Stimulated activated naive CD8-positive, alpha-beta T cell treated with anti-CD3 and anti-CD28 coated beads, Interleukin-15, Interleukin-2, amounts not matched to agents 100 ng/mL and 50 ng/mL, for 24 hours (primary cell): ENCODE data around the gene CD58.

ENCODE experiments used
- H3K27ac Mint-ChIP-seq: one replicate; pipeline ENCODE4 v1.8.0; 2021; ENCODE audit warnings: mild to moderate bottlenecking, mixed read lengths
- H3K27me3 Mint-ChIP-seq: one replicate; pipeline ENCODE4 v1.8.0; 2021; ENCODE audit warnings: mixed read lengths
- H3K36me3 Mint-ChIP-seq: one replicate; pipeline ENCODE4 v1.8.0; 2021; ENCODE audit warnings: low read depth, mixed read lengths
- H3K4me1 Mint-ChIP-seq: one replicate; pipeline ENCODE4 v1.8.0; 2021; ENCODE audit warnings: low read depth, mixed read lengths
- H3K4me3 Mint-ChIP-seq: one replicate; pipeline ENCODE4 v1.8.0; 2021; ENCODE audit warnings: mild to moderate bottlenecking, mixed read lengths
- H3K9me3 Mint-ChIP-seq: one replicate; pipeline ENCODE4 v1.8.0; 2021; ENCODE audit warnings: mixed read lengths

CD58 gene

DNA sequence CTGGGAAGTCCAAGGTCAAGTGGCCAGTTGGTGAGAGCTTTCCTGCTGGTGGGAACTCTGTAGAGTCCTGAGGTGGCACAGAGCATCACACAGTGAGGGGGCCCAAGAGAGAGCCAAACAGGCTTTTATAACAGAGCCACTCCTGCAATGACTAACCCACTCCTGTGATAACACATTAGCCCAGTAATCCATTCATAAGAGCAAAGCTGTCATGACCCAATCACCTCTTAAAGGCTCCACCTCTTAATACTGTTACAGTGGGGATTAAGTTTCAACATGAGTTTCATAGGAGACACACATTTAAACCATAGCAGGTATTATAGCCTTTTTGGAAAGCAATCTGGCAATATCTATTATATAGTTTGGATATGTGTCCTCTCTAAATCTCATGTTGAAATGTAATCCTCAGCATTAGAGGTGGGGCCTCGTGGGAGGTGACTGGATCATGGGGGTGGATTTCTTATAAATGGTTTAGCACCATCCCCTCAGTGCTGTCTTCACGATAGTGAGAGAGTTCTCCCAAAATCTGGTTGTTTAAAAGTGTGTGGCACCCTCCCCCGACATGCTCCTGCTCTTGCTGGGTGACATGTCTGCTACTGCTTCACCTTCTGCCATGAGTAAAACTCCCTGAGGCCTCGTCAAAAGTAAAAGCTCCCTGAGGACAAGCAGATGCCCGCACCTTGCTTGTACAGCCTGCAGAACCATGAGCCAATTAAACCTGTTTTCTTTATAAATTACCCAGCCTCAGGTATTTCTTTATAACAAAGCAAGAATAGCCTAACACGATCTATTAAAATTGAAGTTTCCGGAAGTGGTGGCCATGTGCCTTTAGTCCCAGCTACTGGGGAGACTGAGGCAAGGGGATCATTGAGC, 64.5 kb downstream of the CD58 start:
- Mint-ChIP-seq H3K36me3 (no peaks in the 10 kb centered on the region), H3K4me3 (no peak overlapping the region), H3K4me1 (peaks cover 76% of the 10 kb centered on the region), H3K27me3 (no peaks in the 10 kb centered on the region), H3K27ac (no peak overlapping the region), H3K9me3 (no peaks in the 10 kb centered on the region)

DNA sequence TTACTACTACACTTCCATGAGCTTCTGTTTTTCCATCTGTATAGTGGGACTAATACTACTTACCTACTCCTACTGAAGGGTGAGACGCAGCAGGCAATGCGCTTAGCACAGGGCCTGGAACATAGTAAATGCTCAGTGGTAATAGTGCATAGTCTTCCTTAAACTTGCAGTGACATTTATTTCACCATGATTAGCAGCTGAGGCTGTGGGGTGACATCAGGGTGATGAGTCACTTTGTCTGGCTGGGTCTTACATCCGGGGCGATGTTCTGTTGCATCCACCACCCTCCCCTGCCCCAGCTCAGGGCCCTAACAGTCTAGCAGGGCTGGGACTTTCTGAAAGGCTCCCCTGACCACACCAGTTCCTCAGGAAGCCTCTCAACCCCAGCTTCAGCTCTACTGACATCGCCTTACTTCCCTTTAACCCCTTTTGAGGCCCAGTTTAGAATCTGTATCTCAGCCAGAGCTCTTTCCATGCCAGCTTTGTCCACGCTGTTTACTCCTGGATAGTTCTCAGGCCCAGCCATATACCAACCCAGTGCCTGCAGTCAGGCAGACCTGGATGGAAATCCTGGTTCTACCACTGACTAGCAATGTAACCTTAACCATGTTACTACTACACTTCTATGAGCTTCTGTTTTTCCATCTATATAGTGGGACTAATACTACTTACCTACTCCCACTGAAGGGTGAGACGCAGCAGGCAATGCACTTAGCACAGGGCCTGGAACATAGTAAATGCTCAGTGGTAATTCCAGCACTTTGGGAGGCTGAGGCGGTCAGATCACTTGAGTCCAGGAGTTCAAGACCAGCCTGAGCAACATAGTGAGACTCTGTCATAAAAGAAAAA, 66.3 kb downstream of the CD58 start:
- H3K4me3 Mint-ChIP-seq: peak overlapping the region; percentile 43
- H3K4me1 Mint-ChIP-seq: peaks cover 71% of the 10 kb centered on the region
- H3K27me3 Mint-ChIP-seq: no peaks in the 10 kb centered on the region
- H3K36me3 Mint-ChIP-seq: no peaks in the 10 kb centered on the region
- peak overlapping the region; percentile 92 for H3K27ac Mint-ChIP-seq
- H3K9me3 Mint-ChIP-seq: no peaks in the 10 kb centered on the region

- Mint-ChIP-seq H3K27me3 (no peaks in the 10 kb centered on the region), H3K4me1 (peaks cover 67% of the 10 kb centered on the region), H3K36me3 (no peaks in the 10 kb centered on the region), H3K9me3 (no peaks in the 10 kb centered on the region), H3K4me3 (peak overlapping the region; percentile 43), H3K27ac (peak overlapping the region; percentile 92)
Measured at GRCh38 chr1:116503546-116504307, 67.1 kb downstream of the CD58 start.

GRCh38 chr1:116502671-116503314, 68.0 kb downstream of the CD58 start:
- no peaks in the 10 kb centered on the region for H3K36me3 Mint-ChIP-seq
- H3K4me1 Mint-ChIP-seq: peaks cover 58% of the 10 kb centered on the region
- peak overlapping the region; percentile 92 for H3K27ac Mint-ChIP-seq
- H3K27me3 Mint-ChIP-seq: no peaks in the 10 kb centered on the region
- no peak overlapping the region for H3K4me3 Mint-ChIP-seq
- H3K9me3 Mint-ChIP-seq: no peaks in the 10 kb centered on the region

DNA sequence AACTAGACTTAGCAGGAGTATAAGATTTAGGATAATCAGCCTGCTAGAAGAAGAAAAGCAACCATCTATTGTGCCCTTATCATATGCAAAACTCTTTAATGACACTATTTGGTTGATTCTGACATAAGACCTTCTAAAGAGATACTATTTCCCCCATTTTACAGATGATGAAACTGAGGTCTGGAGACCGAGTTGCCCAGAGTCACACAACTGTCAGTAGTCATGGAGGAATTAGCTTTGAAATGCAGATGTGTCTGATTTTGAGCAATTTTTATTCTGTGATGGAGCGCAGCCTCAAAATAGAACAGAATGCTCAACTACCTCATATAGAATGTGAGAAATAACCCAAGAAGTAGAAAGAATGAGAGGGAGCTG, 69.0 kb downstream of the CD58 start:
- peak overlapping the region; percentile 27 for H3K27ac Mint-ChIP-seq
- H3K36me3 Mint-ChIP-seq: no peaks in the 10 kb centered on the region
- H3K27me3 Mint-ChIP-seq: no peaks in the 10 kb centered on the region
- H3K9me3 Mint-ChIP-seq: no peaks in the 10 kb centered on the region
- no peak overlapping the region for H3K4me3 Mint-ChIP-seq
- peaks cover 55% of the 10 kb centered on the region for H3K4me1 Mint-ChIP-seq

- no peaks in the 10 kb centered on the region for H3K27me3 Mint-ChIP-seq
- H3K9me3 Mint-ChIP-seq: no peaks in the 10 kb centered on the region
- no peak overlapping the region for H3K4me3 Mint-ChIP-seq
- no peak overlapping the region for H3K27ac Mint-ChIP-seq
- H3K36me3 Mint-ChIP-seq: no peaks in the 10 kb centered on the region
- H3K4me1 Mint-ChIP-seq: peaks cover 50% of the 10 kb centered on the region
Measured at GRCh38 chr1:116501125-116501869, 69.5 kb downstream of the CD58 start.

DNA sequence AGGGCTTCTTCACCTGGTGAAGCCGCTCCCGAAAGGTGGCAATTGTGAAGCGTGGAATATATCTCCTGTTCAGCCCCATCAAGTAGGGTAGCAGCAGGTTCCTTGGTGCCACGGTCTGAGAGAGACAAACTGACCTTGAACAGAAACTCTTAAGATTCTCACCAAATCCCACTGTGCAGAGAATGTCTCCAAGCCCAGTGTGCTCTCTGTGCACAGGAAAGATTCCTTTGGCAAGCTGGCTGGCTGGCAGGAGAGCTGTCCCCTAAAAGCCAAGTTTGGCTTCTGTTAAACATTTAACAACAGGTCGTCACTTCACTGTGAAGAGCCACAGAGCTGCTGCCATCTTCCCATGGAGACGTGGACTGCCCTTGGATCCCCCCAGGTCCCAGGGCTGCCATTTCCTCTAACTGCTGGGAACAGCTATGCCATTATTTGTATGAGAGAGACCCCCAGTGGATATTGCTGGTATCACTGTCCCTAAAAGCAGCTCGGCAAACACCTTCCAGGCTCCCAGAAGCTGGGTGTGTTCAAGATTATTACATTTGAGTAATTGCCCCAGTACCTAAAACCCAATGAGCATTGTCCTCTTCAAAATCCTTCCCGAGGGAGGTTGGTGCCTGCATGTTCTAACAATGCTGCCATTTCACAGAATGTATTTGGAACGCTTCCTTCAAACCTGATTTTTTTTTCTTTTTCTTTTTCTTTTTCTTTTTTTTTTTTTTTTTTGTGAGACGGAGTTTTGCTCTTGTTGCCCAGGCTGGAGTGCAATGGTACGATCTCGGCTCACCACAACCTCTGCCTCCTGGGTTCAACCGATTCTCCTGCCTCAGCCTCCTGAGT, 71.8 kb downstream of the CD58 start:
- H3K4me3 Mint-ChIP-seq: no peak overlapping the region
- H3K36me3 Mint-ChIP-seq: no peaks in the 10 kb centered on the region
- no peaks in the 10 kb centered on the region for H3K27me3 Mint-ChIP-seq
- H3K27ac Mint-ChIP-seq: no peak overlapping the region
- peaks cover 27% of the 10 kb centered on the region for H3K4me1 Mint-ChIP-seq
- H3K9me3 Mint-ChIP-seq: no peaks in the 10 kb centered on the region

DNA sequence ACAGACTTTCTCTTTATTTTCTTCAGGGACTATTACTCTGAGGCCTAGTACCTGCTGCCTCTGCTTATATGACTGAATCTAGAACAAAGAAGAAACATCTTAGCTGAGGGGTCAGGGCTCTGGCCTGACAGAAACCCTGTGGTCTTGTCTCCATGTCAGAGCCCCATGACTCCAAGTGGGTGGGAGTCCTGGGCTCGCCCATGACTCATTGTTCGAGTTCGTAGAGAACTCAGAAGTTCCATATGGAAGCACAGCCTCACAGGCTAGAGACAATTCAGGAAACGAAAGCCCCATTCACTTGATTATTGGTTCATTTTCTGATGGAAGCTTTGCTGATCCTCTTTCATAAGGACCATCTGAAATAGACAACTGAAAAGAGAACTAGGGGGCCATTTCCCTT, 73.2 kb downstream of the CD58 start:
- no peak overlapping the region for H3K4me3 Mint-ChIP-seq
- H3K27ac Mint-ChIP-seq: no peak overlapping the region
- H3K27me3 Mint-ChIP-seq: no peaks in the 10 kb centered on the region
- H3K9me3 Mint-ChIP-seq: no peaks in the 10 kb centered on the region
- peaks cover 15% of the 10 kb centered on the region for H3K4me1 Mint-ChIP-seq
- H3K36me3 Mint-ChIP-seq: no peaks in the 10 kb centered on the region

GRCh38 chr1:116496898-116497297, 73.9 kb downstream of the CD58 start:
- Mint-ChIP-seq H3K36me3 (no peaks in the 10 kb centered on the region), H3K4me1 (peaks cover 15% of the 10 kb centered on the region), H3K4me3 (no peak overlapping the region), H3K9me3 (no peaks in the 10 kb centered on the region), H3K27me3 (no peaks in the 10 kb centered on the region), H3K27ac (peak overlapping the region; percentile 66)

- H3K4me1 Mint-ChIP-seq: peaks cover 14% of the 10 kb centered on the region
- no peaks in the 10 kb centered on the region for H3K27me3 Mint-ChIP-seq
- no peaks in the 10 kb centered on the region for H3K36me3 Mint-ChIP-seq
- no peaks in the 10 kb centered on the region for H3K9me3 Mint-ChIP-seq
- no peak overlapping the region for H3K4me3 Mint-ChIP-seq
- H3K27ac Mint-ChIP-seq: peak overlapping the region; percentile 66
Measured at GRCh38 chr1:116496380-116496779, 74.4 kb downstream of the CD58 start.

GRCh38 chr1:116495535-116495934, 75.3 kb downstream of the CD58 start:
- Mint-ChIP-seq H3K4me3 (no peak overlapping the region), H3K4me1 (peaks cover 14% of the 10 kb centered on the region), H3K36me3 (no peaks in the 10 kb centered on the region), H3K27ac (no peak overlapping the region), H3K27me3 (no peaks in the 10 kb centered on the region), H3K9me3 (no peaks in the 10 kb centered on the region)

DNA sequence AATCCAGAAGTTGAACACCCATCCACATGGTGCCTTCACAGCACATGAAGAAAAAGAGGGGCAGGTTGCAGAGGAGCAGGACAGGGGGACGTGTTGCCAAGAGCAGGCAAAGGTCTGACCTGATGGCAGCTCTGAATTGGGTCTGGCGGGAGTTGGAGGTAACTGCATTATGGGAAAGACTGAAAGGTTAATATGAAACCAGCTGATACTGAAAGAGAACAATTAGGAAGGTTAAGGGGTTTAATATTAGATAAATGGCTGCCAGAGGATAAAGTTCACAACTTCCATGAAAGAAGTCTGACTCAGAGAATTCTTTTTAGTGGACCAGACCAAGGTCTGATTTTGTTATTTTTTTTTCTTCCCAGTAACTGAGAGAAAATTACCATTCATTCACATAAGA, 76.1 kb downstream of the CD58 start:
- Mint-ChIP-seq H3K36me3 (no peaks in the 10 kb centered on the region), H3K9me3 (no peaks in the 10 kb centered on the region), H3K4me1 (peaks cover 14% of the 10 kb centered on the region), H3K4me3 (no peak overlapping the region), H3K27ac (no peak overlapping the region), H3K27me3 (no peaks in the 10 kb centered on the region)

DNA sequence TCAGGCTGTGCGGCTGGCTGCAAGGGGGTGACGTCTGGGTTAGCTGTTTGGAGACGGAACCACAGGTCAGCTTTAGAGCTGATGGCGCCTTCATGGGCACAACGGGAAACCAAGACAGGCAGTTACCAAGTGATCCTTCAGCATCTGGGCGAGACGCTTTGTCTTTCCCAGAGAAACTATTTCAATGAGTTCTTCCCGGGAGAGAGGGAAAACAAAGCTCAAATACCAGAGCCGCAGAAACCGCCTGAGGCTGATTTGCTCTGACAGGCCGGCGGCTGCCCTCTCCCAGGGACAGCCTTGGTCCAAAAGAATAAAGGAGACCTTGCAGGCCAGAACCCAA, 76.5 kb downstream of the CD58 start:
- Mint-ChIP-seq H3K27me3 (no peaks in the 10 kb centered on the region), H3K27ac (no peak overlapping the region), H3K36me3 (no peaks in the 10 kb centered on the region)

More for the DNA sequence above, 76.5 kb downstream of the CD58 start:
- Mint-ChIP-seq H3K9me3 (no peaks in the 10 kb centered on the region), H3K4me3 (no peak overlapping the region), H3K4me1 (peaks cover 16% of the 10 kb centered on the region)
